Gastroesophageal sphincter (tissue), 3 donors: ENCODE data around the gene AUTS2.

Experiments
- CTCF ChIP-seq, 4 experiments: fragments of 200-600 bp in 2 of 4; fragments of 450-650 bp in 2 of 4; sonication (generic) in 1 of 4; IDR thresholded peaks; one replicate each; pipeline ENCODE4 v1.5.1; 2017 to 2019; ENCODE audit warnings: antibody characterized with exemption in 4 of 4, mild to moderate bottlenecking in 2 of 4, moderate library complexity in 2 of 4
- EP300 ChIP-seq: sonication (generic); formaldehyde crosslinking; IDR thresholded peaks from one replicate; pipeline ENCODE4 v1.6.1; 2017; ENCODE audit warnings: antibody characterized with exemption, mild to moderate bottlenecking
- POLR2A ChIP-seq, 2 donors: fragments of 450-650 bp; IDR thresholded peaks; one replicate each; pipeline ENCODE4 v1.6.1; 2017; ENCODE audit warnings: antibody characterized with exemption in 2 of 2, mild to moderate bottlenecking in 2 of 2, moderate library complexity in 1 of 2

- TF ChIP-seq POLR2A (IDR thresholded peaks at IDR 0.05) (no peak), CTCF (IDR thresholded peaks at IDR 0.05) (no peak), EP300 (no peak)
These were observed 94.8 kb downstream of the AUTS2 start for GRCh38 chr7:69693042-69693441.
